IMR-90 (cell line): ENCODE results near the gene MRGPRF. TPM values are rescaled to one million over a fixed set of nuclear protein-coding genes. Genes with fewer than 3 reads are reported as not detected.

ENCODE experiments used
- ATAC-seq: fragments of 200-7000 bp; cut with Tn5 transposase; 2 replicates; pipeline ENCODE4 v1.9.1; 2020; ENCODE audit warnings: low read depth, mild to moderate bottlenecking, moderate library complexity
- BruUV-seq: library from RNA; stranded (reverse); fragments of 400-500 nt; replicated peaks from 2 replicates; lab custom pipeline; 2021; lab: Mats Ljungman, UMichigan
- CTCF ChIA-PET: fragments of 300-600 bp; formaldehyde crosslinking; extraction: SDS; loops from one replicate; lab custom pipeline; 2021; ENCODE audit warnings: antibody characterized with exemption; lab: Yijun Ruan, JAX
- POLR2A ChIA-PET: fragments of 300-600 bp; sonication (Branson Sonifier 250); formaldehyde crosslinking; loops from one replicate; lab custom pipeline; 2022; ENCODE audit warnings: antibody characterized with exemption; ENCODE audit not compliant: unreplicated experiment; lab: Charles Lee
- DNase-seq: peaks from one replicate; pipeline ENCODE4 v3.0.0; 2013
- H2AFZ ChIP-seq: replicated peaks from 2 replicates; pipeline ENCODE3; 2013; ENCODE audit warnings: low read length, mild to moderate bottlenecking; ENCODE audit not compliant: poor library complexity
- H2AK5ac ChIP-seq: 2 replicates; pipeline ENCODE4 v1.6.1; 2013; ENCODE audit warnings: low read depth, low read length, inconsistent platforms
- H2AK9ac ChIP-seq: replicated peaks from 2 replicates; pipeline ENCODE3; 2013; ENCODE audit warnings: mild to moderate bottlenecking, low read depth, low read length, moderate library complexity; ENCODE audit not compliant: poor library complexity
- H2BK120ac ChIP-seq: 2 replicates; pipeline ENCODE4 v1.6.1; 2013; ENCODE audit warnings: low read depth, low read length, inconsistent platforms
- H2BK15ac ChIP-seq: 3 replicates; pipeline ENCODE4 v1.6.1; 2013; ENCODE audit warnings: low read depth, low read length, inconsistent platforms
- H2BK20ac ChIP-seq: 2 replicates; pipeline ENCODE4 v1.6.1; 2013; ENCODE audit warnings: low read depth, mild to moderate bottlenecking, inconsistent platforms, low read length, moderate library complexity
- H2BK5ac ChIP-seq: 2 replicates; pipeline ENCODE4 v1.6.1; 2013; ENCODE audit warnings: mild to moderate bottlenecking, low read depth, low read length, inconsistent platforms; ENCODE audit not compliant: poor library complexity, severe bottlenecking
- H3K14ac ChIP-seq: replicated peaks from 2 replicates; pipeline ENCODE4 v1.6.1; 2013; ENCODE audit warnings: low read depth, low read length, inconsistent platforms
- H3K18ac ChIP-seq: 2 replicates; pipeline ENCODE4 v1.6.1; 2013; ENCODE audit warnings: low read depth, low read length, control low read depth
- H3K23ac ChIP-seq: 2 replicates; pipeline ENCODE4 v1.6.1; 2013; ENCODE audit warnings: low read depth, low read length, inconsistent platforms
- H3K27ac ChIP-seq: 2 replicates; pipeline ENCODE4 v1.5.1; 2013; ENCODE audit warnings: mild to moderate bottlenecking, control low read depth, low read length; ENCODE audit not compliant: insufficient read depth
- H3K27me3 ChIP-seq: 2 replicates; pipeline ENCODE4 v1.6.1; 2013; ENCODE audit warnings: low read length; ENCODE audit not compliant: control insufficient read depth, insufficient read depth
- H3K36me3 ChIP-seq: 2 replicates; pipeline ENCODE4 v1.6.1; 2013; ENCODE audit warnings: low read length, mixed read lengths; ENCODE audit not compliant: control insufficient read depth, insufficient read depth
- H3K4ac ChIP-seq: 2 replicates; pipeline ENCODE4 v1.6.1; 2013; ENCODE audit warnings: low read depth, low read length, inconsistent platforms
- H3K4me1 ChIP-seq: 2 replicates; pipeline ENCODE4 v1.6.1; 2013; ENCODE audit warnings: low read length, mixed read lengths; ENCODE audit not compliant: control insufficient read depth, insufficient read depth
- H3K4me2 ChIP-seq: 2 replicates; pipeline ENCODE4 v1.6.1; 2013; ENCODE audit warnings: low read depth, mild to moderate bottlenecking, control low read depth, low read length, moderate library complexity
- H3K4me3 ChIP-seq: 2 replicates; pipeline ENCODE4 v1.5.1; 2013; ENCODE audit warnings: low read depth, mild to moderate bottlenecking, control low read depth, low read length, moderate library complexity; ENCODE audit not compliant: insufficient read depth
- H3K56ac ChIP-seq: 2 replicates; pipeline ENCODE4 v1.6.1; 2013; ENCODE audit warnings: low read length, inconsistent platforms; ENCODE audit not compliant: insufficient read depth; ENCODE audit errors: extremely low read depth
- H3K79me1 ChIP-seq, 2 experiments: 2 replicates each; pipeline ENCODE4 v1.6.1; 2013; ENCODE audit warnings: low read length in 2 of 2, inconsistent platforms in 1 of 2, low read depth in 1 of 2
- H3K9ac ChIP-seq: 2 replicates; pipeline ENCODE4 v1.6.1; 2013; ENCODE audit warnings: low read depth, low read length, control low read depth
- H3K9me1 ChIP-seq: 2 replicates; pipeline ENCODE4 v1.6.1; 2013; ENCODE audit warnings: low read length, inconsistent platforms; ENCODE audit not compliant: insufficient read depth
- H3K9me3 ChIP-seq: 2 replicates; pipeline ENCODE4 v1.6.1; 2013; ENCODE audit warnings: low read length; ENCODE audit not compliant: control insufficient read depth, insufficient read depth
- H4K20me1 ChIP-seq: 2 replicates; pipeline ENCODE4 v1.6.1; 2013; ENCODE audit warnings: low read length, inconsistent platforms; ENCODE audit not compliant: insufficient read depth
- H4K5ac ChIP-seq: 2 replicates; pipeline ENCODE4 v1.6.1; 2013; ENCODE audit warnings: mild to moderate bottlenecking, low read depth, low read length, control low read depth
- H4K8ac ChIP-seq, 2 experiments: 2 replicates each; pipeline ENCODE4 v1.6.1; 2013; ENCODE audit warnings: low read depth in 2 of 2, low read length in 2 of 2, control low read depth in 1 of 2, inconsistent platforms in 1 of 2
- H4K91ac ChIP-seq: 2 replicates; pipeline ENCODE4 v1.6.1; 2013; ENCODE audit warnings: low read depth, low read length, inconsistent platforms; ENCODE audit not compliant: insufficient read depth
- CEBPB ChIP-seq: IDR thresholded peaks from 2 replicates; pipeline ENCODE4 v1.6.1; 2012; ENCODE audit warnings: low read depth, low read length, improper control_type of control experiment
- CHD1 ChIP-seq: IDR thresholded peaks from 2 replicates; pipeline ENCODE4 v1.6.1; 2012; ENCODE audit warnings: low read depth, low read length, improper control_type of control experiment
- FOS ChIP-seq: fragments of 150-350 bp; IDR thresholded peaks from 2 replicates; pipeline ENCODE4 v1.6.1; 2016; ENCODE audit warnings: low read depth, low read length
- MAZ ChIP-seq: IDR thresholded peaks from 2 replicates; pipeline ENCODE4 v1.6.1; 2012; ENCODE audit warnings: low read depth, mild to moderate bottlenecking, low read length, improper control_type of control experiment, moderate library complexity, borderline replicate concordance
- MXI1 ChIP-seq: IDR thresholded peaks from 2 replicates; pipeline ENCODE4 v1.6.1; 2012; ENCODE audit warnings: low read depth, mild to moderate bottlenecking, low read length, moderate library complexity, borderline replicate concordance
- NFE2L2 ChIP-seq: fragments of 150-350 bp; IDR thresholded peaks from 2 replicates; pipeline ENCODE4 v1.6.1; 2016; ENCODE audit warnings: low read depth, mild to moderate bottlenecking, low read length
- POLR2A ChIP-seq: IDR thresholded peaks from 2 replicates; pipeline ENCODE4 v1.6.1; 2012; ENCODE audit warnings: mild to moderate bottlenecking, low read depth, low read length
- RAD21 ChIP-seq: IDR thresholded peaks from 2 replicates; pipeline ENCODE4 v1.6.1; 2012; ENCODE audit warnings: low read length, improper control_type of control experiment
- RCOR1 ChIP-seq: IDR thresholded peaks from 2 replicates; pipeline ENCODE4 v1.6.1; 2012; ENCODE audit warnings: mild to moderate bottlenecking, low read length, improper control_type of control experiment; ENCODE audit not compliant: insufficient replicate concordance
- RFX5 ChIP-seq: IDR thresholded peaks from 2 replicates; pipeline ENCODE4 v1.8.0; 2012; ENCODE audit warnings: low read depth, mild to moderate bottlenecking, low read length, moderate library complexity
- SMC3 ChIP-seq: fragments of 150-350 bp; IDR thresholded peaks from 2 replicates; pipeline ENCODE4 v1.6.1; 2016; ENCODE audit warnings: low read depth, mild to moderate bottlenecking, antibody characterized with exemption, low read length, moderate library complexity
- WGBS, 2 experiments: methylation state at CpG; one replicate each; pipeline versions ENCODE4 v1.1.5 to v1.1.7; 2013; ENCODE audit warnings: missing lambda C conversion rate in 2 of 2; ENCODE audit not compliant: insufficient read length in 1 of 2; ENCODE audit errors: extremely low coverage in 2 of 2; 5-methylcytosine and 5-hydroxymethylcytosine counted together
- dilution Hi-C: fragments of 300-500 bp; cut with HindIII; formaldehyde crosslinking; loops from one replicate; pipeline ENCODE4 v1.14.3; 2018; ENCODE audit warnings: low sequenced_read_pairs; ENCODE audit not compliant: unreplicated experiment
- in situ Hi-C: fragments of 300-500 bp; cut with MboI; formaldehyde crosslinking; loops from 3 replicates; pipeline ENCODE4 v1.14.3; 2019; ENCODE audit warnings: low sequenced_read_pairs, inconsistent platforms, mixed read lengths
- intact Hi-C: fragments of 100-400 bp; cut with micrococcal nuclease; formaldehyde crosslinking; loops from 2 replicates; pipeline ENCODE4 v1.10.0; 2022
- polyA plus RNA-seq, 3 experiments: library from polyadenylated mRNA; depleted of rRNA; stranded (reverse); fragments of >200 nt; gene quantifications; 2 replicates each; pipeline ENCODE4 v1.2.3, GENCODE V29; 2012; ENCODE audit warnings: low replicate concordance in 1 of 3
- total RNA-seq: library from RNA; depleted of rRNA; stranded (reverse); fragments of >200 nt; gene quantifications from 2 replicates; pipeline ENCODE4 v1.2.3, GENCODE V29; 2012
- TF ChIP-seq, protein P1 (sequence below): fragments of 150-350 bp; IDR thresholded peaks from 2 replicates; pipeline ENCODE4 v1.6.1; 2017; ENCODE audit warnings: mild to moderate bottlenecking, antibody characterized with exemption, low read length, low read depth

Gene MRGPRF
- total and polyA plus RNA-seq, 2 of the 4 experiments (the other 2 are of a cell fraction), result 6.3 to 28.8 TPM

DNA sequence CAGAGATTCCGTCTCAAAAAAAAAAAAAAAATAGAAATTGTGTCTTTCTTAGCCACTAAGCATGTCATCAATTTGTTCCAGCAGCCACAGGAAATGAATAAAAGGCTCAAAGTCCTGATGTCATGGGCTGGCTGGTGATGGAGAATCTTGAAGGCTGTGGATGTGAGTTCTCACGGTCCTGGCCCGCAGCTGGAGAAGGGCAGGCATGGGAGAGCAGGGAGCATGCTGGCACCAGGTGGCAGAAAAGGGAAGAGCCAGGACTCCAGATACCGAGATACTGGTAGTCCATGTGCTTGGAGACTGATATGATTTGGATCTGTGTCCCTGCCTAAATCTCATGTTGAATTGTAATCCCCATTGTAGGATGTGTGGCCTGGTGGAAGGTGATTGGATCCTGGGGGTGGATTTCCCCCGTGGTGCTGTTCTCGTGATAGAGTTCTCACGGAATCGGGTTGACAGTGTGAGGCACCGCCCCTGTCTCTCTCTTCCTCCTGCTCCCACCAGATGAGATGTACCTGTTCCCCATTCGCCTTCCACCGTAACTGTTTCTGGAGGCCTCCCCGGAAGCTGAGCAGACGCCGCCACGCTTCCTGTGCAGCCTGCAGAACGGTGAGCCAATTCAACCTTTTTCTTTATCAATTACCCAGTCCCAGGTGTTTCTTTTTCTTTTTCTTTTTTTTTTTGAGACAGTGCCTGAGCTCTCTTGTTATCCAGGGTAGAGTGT, 50.4 kb downstream of the MRGPRF start:
- POLR2A ChIA-PET, result no interaction called here
- dilution Hi-C loops (no loop called here), in situ Hi-C loops (no loop called here), intact Hi-C loops (no loop called here)
- H2AK9ac ChIP-seq, result no peak overlapping the region
- TF ChIP-seq, protein P1, sequence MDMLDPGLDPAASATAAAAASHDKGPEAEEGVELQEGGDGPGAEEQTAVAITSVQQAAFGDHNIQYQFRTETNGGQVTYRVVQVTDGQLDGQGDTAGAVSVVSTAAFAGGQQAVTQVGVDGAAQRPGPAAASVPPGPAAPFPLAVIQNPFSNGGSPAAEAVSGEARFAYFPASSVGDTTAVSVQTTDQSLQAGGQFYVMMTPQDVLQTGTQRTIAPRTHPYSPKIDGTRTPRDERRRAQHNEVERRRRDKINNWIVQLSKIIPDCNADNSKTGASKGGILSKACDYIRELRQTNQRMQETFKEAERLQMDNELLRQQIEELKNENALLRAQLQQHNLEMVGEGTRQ, result no peak
- TF ChIP-seq CHD1 (no peak), RFX5 (no peak), MAZ (no peak), NFE2L2 (no peak), CEBPB (no peak), MXI1 (no peak), RAD21 (no peak), POLR2A (no peak), RCOR1 (no peak), FOS (no peak), SMC3 (no peak)
- no peak overlapping the region for H3K18ac ChIP-seq
- no TSS peak for BruUV-seq
- no peak overlapping the region for H2BK20ac ChIP-seq
- no peak overlapping the region for H2BK15ac ChIP-seq
- CTCF ChIA-PET, result no interaction called here
- no peak overlapping the region for H2BK5ac ChIP-seq
- 84% methylated on average over 5 of the region's 16 CpGs; no CpG with 5 or more reads in 1 of the 2 experiments for WGBS, 2 experiments
- no peak overlapping the region for H3K23ac ChIP-seq
- H4K91ac ChIP-seq, result no peak overlapping the region
- no peak overlapping the region for H3K9ac ChIP-seq
- H4K5ac ChIP-seq, result no peak overlapping the region
- no peak overlapping the region for H3K4ac ChIP-seq
- no peak overlapping the region for H2BK120ac ChIP-seq
- H4K20me1 ChIP-seq, result no peaks in the 10 kb centered on the region
- H3K9me3 ChIP-seq, result peaks cover 4% of the 10 kb centered on the region; the same call in 1 of the 2 replicates
- no peaks in the 10 kb centered on the region for H3K36me3 ChIP-seq
- no peak for DNase-seq
- no peaks in the 10 kb centered on the region for H3K79me1 ChIP-seq
- no peaks in the 10 kb centered on the region for H3K4me1 ChIP-seq
- H3K14ac ChIP-seq, result no peak overlapping the region
- no peak overlapping the region for H4K8ac ChIP-seq
- no peak overlapping the region for H3K56ac ChIP-seq
- H3K4me3 ChIP-seq, result no peak overlapping the region
- H3K27me3 ChIP-seq, result peaks cover 27% of the 10 kb centered on the region
- H3K27ac ChIP-seq, result no peak overlapping the region
- ATAC-seq, result no peak
- no peaks in the 10 kb centered on the region for H3K9me1 ChIP-seq
- no peak overlapping the region for H2AFZ ChIP-seq
- H2AK5ac ChIP-seq, result no peak overlapping the region
- H3K4me2 ChIP-seq, result no peak overlapping the region
